Stimulated activated CD4-positive, alpha-beta T cell treated with anti-CD3 and anti-CD28 coated beads, Interleukin-1b, Interleukin-23, amount 100 ng/mL, for 24 hours (primary cell): ENCODE results near the gene MAP2K7.
"Not testable (repeated sequence)": the region's sequence is repeated elsewhere in the genome, so short reads cannot be mapped to it uniquely, and the experiment has no call there.

Experiments
- DNase-seq, 4 experiments: peaks; one replicate each; pipeline ENCODE4 v3.0.0-alpha.2; 2020; ENCODE audit warnings: low read depth in 4 of 4, low spot score in 1 of 4

Gene MAP2K7

DNA sequence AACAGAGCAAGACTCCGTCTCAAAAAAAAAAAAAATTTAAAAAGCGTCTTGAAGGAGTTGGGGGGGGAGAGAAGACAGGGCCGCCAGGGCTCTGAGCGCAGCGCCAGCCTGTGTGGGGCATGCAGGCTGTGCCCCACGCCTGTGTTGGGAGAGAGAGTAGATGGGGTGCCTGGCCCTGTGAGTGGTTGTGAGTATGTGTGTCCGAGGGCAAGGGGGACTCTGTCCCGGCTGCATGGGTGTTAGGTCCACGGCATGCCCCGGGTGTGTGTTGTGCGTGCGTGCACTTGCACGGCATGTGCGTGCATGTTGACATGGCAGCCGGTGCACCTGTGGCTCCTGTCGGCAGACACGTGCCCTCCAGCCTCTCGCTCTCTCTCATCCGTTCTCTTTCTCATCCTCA, 3.4 kb downstream of the MAP2K7 start:
- DNase-seq = no peak

DNA sequence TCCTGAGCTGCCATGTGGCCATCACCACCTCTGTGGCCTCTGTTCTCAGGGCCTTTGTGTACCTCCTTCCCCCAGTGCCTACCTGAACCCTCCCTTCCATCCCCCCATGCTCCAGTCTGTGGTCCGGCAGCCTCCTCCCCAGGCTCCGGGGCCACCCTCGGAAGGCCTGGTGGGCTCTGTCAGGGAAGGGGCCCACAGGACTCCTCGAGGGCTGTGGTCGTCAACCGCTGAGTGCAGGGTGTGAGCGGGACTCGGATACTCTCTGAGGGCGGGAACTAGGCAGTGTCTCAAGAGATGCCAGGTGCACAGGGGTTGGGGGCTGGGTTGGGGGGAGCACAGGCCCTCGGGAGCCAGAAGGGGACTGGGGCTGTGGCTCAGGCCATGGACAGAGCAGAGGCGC, 3.9 kb downstream of the MAP2K7 start:
- no peak for DNase-seq

DNA sequence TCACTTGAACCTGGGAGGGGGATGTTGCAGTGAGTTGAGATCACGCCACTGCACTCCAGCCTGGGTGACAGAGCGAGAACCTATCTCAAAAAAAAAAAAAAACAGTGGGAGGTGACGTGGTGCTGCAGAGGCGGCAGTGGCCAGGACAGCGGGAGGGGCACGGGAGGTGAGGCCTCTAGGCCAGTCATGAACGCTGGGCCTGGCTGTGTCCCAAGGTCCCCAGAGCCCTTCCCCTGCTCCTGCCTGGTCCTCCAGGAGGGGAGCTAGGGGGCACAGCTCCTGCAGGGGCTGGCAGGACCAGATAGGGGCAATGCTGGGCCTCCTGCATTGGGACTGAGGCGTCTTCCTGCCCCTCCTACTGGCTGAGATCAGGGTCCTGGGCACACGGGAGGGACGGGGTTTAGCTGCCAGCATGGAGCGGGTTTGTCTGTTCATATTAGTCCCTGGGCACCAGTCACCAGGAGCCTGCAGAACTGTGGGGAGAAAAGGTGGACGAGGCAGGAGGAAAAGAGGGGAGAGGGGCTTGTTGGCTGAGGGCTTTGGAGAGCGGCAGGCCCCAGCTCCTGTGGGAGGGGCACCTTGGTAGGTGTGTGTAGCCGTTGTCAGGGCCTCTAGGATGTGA, 4.5 kb downstream of the MAP2K7 start:
- DNase-seq = no peak

DNA sequence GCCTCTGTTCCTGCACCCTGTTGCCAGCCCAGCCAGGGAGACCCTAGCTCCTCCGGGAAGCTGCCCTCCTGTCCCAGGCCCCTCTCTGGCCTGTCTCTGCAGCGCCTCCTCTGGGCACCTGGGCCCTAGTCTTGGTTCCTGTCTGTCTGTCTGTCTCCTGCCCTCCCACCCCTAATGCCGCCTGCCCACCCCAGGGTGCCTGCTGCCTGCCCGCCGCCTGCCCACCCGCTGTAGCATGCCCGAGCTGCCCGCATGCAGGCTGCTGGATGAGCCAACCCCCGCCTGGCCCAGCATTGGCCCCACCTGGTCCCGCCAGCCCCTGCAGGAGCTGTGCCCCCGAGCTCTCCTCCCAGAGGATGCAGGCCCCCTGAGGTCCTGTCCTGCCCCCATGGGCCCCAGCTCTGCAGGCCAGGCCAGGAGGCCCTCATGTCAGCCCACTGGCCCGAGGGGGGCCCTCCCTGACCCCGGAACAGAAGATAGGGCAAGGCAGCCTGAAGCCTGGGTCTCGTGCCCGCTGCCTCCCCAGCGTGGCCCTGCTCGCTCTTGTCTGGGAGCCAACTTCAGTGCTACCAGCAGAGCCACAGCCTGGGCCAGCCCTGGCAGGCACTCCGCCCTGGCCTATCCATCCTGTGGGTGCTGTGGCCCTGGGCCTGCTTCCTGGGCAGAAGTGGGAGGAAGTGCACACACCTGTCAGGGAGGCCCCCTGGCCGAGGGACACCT, 5.2 kb downstream of the MAP2K7 start:
- no peak for DNase-seq

DNA sequence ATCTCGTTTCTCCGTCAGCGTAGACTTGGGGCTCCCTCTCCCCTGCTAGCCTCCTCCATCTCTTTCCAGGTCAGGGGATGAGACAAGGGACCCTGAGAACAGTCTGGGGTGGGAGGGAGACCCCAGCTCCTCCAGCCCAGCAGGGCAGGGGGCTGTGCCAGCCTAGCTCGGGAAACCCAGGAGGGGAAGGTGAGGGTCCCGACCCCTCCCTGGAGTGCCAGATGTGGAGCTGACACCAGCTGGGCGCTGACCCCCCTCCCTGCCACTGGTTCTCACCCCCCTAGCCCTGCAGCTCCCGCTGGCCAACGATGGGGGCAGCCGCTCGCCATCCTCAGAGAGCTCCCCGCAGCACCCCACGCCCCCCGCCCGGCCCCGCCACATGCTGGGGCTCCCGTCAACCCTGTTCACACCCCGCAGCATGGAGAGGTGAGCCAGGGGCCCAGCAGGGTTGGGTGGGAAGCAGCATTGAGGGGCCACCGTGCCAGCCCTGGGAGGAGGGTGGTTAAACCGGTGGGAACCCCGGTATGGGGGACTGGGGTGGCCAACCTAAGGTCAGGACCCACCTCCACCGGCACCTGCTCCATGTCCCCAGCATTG, 5.9 kb downstream of the MAP2K7 start:
- DNase-seq = no peak

DNA sequence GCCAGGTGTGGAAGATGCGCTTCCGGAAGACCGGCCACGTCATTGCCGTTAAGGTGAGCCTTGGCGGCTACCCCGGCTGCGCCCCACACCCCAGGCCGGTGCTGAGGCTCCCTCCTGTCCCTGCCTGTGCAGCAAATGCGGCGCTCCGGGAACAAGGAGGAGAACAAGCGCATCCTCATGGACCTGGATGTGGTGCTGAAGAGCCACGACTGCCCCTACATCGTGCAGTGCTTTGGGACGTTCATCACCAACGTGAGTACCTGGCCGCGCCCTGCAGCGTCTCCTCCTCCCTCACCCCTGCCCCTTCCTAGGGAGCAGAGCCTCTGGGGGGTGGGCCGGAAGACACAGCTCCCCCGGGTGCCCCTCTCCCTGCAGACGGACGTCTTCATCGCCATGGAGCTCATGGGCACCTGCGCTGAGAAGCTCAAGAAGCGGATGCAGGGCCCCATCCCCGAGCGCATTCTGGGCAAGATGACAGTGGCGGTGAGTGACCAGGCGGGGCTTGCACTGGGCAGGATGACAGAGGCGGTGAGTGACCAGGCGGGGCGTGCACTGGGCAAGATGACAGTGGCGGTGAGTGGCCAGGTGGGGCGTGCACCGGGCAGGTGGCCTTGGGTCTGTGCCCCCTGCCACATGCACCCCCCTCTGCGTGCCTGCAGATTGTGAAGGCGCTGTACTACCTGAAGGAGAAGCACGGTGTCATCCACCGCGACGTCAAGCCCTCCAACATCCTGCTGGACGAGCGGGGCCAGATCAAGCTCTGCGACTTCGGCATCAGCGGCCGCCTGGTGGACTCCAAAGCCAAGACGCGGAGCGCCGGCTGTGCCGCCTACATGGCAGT, 6.9 kb downstream of the MAP2K7 start:
- no peak for DNase-seq

DNA sequence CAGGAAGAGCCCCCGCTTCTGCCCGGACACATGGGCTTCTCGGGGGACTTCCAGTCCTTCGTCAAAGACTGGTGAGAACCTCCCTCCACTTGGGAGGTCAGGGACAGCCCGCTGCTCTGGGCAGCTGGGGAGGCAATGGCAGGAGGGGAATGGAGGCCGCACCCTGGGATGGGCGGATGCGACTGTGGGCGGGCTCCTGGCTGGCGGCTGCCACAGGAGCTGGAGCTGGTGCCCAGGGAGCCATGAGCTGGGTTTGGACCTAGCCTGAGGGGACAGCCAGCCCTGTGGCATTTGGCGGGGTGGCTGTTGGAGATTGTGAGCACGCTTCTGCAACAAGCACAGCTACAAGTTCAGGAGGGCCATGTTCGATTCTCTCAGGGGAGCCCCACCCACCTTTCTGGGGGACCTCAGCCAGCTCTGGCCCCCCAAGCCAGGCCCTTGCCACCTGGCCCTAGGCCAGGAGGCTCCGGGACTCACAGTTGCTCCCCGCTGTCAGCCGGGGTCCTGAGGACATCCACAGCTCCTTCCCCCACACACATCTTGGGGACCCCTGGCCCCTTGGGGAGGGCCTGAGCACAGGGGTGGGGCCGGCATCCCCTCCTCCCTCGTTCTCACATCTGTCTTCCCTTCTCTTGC, 7.9 kb downstream of the MAP2K7 start:
- no peak for DNase-seq

DNA sequence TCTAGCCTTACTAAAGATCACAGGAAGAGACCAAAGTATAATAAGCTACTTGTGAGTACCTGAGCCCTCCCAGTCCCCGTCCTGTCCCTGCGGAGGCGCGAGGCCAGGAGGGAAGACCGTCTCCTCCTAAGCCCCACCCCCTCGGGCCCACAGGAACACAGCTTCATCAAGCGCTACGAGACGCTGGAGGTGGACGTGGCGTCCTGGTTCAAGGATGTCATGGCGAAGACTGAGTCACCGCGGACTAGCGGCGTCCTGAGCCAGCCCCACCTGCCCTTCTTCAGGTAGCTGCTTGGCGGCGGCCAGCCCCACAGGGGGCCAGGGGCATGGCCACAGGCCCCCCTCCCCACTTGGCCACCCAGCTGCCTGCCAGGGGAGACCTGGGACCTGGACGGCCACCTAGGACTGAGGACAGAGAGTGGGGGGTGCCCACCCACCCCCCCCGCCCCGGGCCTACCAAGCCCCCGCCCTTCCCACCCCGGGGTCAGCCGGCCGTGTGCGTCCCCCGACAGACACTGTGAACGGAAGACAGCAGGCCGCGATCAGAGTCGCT, 8.5 kb downstream of the MAP2K7 start:
- DNase-seq = no peak

DNA sequence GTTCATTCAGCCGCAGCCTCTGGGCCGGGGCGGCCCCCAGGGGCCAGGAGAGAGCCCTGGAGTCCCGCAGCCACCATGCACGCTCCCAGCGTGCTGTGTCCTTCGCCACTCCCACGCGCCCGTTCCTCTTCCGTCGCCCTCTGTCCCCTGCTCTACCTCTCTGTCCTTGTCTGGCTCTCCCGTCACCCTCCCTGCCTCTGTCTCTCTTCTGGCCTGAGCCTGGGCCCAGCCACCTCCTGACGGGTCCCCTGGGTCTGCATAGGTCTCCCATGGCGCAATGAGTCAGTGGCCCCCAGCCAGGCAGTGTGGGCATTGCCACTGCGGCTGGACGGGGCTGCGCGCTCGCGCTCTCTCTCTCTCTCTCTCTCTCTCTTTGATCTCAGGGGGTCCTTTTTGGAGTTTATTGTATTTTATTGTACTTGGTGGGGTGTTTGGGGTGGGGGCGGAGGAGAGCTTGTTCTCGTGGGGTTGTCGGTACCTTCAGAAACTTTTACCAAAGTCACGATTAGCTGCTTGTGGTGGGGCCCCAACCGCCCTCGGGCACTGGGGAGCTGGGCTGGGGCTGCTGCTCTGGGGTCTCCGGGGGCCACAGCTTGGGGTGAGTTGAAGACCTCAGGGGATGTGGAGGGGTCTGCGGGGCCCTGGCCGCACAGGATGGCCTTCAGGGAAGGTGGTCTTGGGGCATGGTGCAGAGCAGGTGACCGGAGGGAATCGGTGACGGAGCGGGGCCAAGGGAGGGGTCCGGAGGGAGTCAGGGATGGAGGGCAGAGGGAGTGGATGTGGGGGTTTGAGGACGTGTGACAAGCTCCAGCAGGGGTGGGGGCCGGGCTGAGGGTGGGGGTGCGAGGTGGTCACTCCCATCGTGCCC, 9.3 kb downstream of the MAP2K7 start:
- DNase-seq = no peak

DNA sequence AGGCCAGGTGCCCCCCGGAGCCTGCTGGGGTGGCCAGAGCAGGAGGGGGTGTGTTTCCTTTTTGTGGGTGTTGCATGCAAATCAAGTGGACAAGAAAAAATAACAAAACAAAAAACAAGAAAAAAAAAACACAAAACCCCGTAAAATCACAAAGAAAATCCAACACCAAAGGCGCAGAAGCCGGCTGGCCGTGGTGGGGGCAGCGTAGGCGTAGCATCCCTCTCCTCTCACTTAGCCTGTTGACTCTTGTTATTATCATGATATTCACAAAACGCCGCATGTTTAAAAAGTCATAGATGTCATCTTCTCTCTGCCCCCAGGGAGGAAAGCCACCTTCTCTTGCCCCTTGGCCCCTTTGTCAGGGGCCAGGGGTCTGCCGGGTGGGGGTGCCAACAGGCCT, 10.0 kb downstream of the MAP2K7 start:
- DNase-seq = no peak

DNA sequence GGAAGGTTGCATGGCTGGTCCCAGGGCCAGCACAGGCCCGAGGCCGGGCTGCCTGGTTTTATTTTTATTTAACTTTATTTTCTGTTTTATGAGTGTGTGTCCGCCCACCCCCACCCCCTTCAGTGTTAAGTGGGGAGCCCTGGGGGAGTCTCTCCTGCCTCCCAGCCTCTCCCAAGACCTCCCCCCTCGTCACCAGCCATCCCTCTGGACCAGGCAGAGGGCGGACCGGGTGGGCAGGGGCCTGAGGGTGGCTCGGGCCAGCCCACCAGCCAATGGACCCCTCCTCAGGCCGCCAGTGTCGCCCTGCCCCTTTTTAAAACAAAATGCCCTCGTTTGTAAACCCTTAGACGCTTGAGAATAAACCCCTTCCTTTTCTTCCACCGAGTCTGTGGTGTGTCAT, 10.4 kb downstream of the MAP2K7 start:
- no peak for DNase-seq

DNA sequence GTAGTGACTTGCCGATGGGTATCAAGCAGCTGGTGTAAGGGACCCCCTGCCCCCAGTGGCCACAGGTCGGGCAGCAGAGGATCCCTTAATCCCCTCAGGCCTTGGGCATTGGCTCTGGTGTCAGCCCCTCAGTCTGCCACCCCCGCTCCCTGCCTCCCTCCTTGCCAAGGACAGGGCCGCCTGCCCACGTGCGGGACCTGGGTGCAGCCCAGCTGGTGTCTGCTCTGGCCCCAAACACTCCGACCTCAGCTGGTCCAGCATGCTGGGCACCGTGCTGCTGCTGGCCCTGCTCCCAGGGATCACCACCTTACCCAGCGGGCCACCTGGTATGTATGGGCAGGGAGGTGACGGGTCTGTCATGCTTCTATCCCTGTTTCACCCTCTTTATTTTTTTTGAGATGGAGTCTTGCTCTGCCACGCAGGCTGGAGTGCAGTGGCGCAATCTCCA, 10.9 kb downstream of the MAP2K7 start, which contains the start of gene TGFBR3L:
Gene TGFBR3L (plus strand): TSS at position 233 of the 448 bp plus-strand sequence.
- DNase-seq = no peak

DNA sequence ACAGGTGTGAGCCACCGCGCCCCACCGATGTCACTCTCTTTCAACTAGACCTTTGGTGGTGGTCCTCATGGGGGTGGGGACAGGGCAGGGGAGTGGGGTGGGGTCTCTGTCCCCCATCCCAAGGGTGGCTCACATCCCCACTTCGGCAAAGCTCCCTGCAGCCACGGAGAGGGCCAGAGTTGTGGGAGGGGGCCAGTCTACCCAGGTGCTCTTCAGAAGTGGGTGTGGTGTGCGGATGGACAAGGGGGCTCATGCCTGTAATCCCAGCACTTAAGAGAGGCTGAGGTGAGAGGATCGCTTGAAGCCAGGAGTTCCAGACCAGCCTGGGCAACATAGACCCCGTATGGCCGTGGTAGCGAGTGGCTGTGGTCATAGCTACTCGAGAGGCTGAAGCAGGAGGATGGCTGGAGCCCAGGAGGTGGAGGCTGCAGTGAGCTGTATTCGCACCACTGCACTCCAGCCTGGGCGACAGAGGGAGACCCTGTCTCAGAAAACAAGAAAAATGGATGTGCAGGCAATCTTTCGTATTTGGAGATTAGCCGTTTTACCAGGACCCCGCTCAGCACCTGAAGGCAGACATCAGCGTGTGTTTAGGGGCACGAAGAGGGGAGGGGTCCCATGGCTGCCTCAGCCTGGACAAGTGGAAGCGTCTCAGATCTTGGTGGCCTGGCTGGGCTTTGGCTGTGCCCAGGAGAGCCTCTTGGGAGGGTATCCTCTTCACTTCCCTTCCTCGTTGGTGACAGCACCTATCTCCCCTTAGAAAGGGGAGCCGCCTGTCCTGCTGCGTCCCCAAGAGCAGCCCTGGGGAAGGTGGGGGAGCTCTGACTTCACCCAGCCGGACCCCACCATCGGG, 11.8 kb downstream of the MAP2K7 start:
- no peak for DNase-seq

DNA sequence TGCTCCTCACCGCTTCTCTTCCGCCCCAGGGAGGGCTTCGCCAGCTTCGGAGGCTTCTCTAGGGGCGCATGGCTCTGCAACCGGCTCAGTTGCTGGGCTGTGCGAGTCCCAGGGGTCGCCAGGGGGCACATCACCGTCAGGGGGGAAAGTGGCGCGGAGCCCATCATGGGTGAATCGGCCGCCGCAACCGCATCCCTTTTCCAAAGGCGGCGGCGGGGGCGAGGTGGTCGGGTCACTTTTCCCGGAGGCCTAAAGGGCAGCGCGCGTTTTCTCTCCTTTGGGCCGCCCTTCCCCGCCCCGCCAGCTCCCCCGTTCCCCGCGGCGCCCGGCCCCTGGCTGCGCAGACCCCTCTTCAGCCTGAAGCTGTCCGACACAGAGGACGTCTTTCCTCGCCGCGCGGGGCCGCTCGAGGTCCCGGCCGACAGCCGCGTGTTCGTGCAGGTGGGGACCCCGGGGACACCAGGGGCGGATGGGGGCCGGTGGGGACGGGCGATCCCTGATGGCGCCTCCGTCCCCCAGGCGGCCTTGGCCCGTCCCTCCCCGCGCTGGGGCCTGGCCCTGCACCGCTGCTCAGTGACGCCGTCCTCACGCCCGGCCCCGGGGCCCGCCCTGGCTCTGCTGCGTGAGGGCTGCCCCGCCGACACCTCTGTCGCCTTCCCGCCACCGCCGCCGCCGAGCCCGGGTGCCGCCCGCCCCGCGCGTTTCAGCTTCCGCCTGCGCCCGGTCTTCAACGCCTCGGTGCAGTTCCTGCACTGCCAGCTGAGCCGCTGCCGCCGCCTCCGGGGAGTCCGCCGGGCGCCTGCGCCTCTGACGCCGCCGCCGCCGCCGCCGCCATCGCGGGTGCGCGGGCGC, 12.7 kb downstream of the MAP2K7 start:
- peak in 2 of 4 experiments; percentile 49 to 55 for DNase-seq

DNA sequence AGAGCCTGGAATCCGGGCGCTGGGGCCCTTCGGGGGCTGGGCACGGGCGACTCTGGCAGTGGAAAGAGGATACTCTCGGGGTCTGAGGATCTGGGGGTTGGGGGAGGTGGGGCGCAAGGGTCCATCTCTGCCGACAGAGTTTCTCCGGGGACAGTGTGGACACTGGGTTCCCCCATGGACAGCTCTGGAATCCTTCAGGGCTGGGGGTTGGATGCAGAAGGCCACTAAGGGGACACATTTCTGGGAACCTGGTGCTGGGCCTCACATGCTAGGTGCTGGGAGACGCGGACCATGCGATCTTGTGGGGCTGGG, 13.2 kb downstream of the MAP2K7 start:
- DNase-seq = no peak

DNA sequence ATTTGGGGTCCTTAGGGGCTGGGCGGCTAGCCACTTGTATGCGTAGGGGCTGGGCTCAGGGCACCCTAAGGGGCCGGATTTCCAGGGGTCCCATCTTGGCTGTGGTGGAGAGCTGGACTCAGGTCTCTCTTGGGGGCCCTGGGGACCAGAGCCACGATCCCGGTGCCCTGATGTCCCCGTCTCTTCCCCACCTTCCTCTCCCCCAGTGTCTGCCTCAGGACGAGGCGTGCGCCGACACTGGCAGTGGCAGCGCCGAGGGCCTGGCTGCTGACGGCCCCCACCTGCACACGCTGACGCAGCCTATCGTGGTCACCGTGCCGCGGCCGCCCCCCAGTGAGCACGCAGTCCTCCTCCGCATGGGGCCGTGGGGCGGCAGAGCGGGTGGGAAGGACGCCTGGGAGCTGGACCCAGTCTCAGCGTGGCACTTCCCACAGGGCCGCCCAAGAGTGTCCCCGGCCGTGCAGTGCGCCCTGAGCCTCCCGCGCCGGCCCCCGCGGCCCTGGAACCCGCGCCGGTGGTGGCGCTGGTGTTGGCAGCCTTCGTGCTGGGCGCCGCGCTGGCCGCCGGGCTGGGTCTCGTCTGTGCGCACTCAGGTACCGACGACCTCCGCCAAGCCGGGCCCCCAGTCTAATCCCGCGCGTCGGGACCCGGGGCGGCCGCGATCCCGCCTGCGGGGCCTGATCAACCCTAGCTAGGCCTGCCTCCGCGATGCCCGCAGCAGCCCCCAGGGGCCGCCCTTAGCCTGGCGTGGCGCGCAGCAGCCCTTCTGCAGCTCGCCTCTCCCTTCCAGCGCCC, 13.8 kb downstream of the MAP2K7 start:
- DNase-seq = peak in 1 of 4 experiments; percentile 51

DNA sequence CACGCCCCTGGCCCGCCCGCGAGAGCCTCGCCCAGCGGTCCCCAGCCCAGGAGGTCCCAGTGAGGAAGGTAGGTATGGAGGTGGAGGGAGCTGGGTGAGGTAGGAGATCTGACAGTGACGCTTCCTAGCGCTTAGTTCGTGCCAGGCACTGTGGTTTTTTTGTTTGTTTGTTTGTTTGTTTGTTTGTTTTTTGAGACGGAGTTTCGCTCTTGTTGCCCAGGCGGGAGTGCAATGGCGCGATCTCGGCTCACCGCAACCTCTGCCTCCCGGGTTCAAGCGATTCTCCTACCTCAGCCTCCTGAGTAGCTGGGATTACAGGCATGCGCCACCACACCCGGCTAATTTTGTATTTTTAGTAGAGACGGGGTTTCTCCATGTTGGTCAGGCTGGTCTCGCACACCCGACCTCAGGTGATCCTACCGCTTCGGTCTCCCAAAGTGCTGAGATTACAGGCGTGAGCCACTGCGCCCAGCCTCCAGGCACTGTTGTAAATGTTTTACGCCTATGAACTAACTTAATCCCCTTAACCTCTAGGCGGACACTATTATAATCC, 14.5 kb downstream of the MAP2K7 start:
- DNase-seq = not testable (repeated sequence)
